ENCODE data around the gene PROSER3. TPM values are rescaled to one million over a fixed set of nuclear protein-coding genes. Genes with fewer than 3 reads are reported as not detected.

Gene PROSER3
- total and polyA plus RNA-seq, 2 of the 4 experiments (the other 2 are of a cell fraction): 5.4 to 21.8 TPM

GRCh38 chr19:35801828-35802227 is 43.9 kb downstream of the PROSER3 start:
- no peaks in the 10 kb centered on the region for H3K36me3 ChIP-seq (ENCODE audit: control insufficient read depth, insufficient read depth, low read length)
- in situ Hi-C loops (cut with MboI; ENCODE audit: low sequenced_read_pairs): no loop called here
- no peak overlapping the region for H3K23ac ChIP-seq (ENCODE audit: low read depth, low read length)
- peaks cover 26% of the 10 kb centered on the region for H3K27me3 ChIP-seq (ENCODE audit: control insufficient read depth, insufficient read depth, low read length)
- BruUV-seq (replicated peaks): no TSS peak
- ChIA-PET CTCF (interaction anchor here (0.5 kb wide), 1 partner anchor 141 kb away, joined by 3 read pairs; no protein-coding TSS in a partner anchor), POLR2A (ENCODE audit: unreplicated experiment) (no interaction called here)
- H2BK20ac ChIP-seq (ENCODE audit: low read depth, low read length): no peak overlapping the region
- intact Hi-C loops (cut with micrococcal nuclease): loop anchor here (2.0 kb wide), 1 partner anchor 51 kb away; the partner anchor contains the start of gene NPHS1
- H3K14ac ChIP-seq (replicated peaks; ENCODE audit: low read depth, low read length): no peak overlapping the region
- TF ChIP-seq FOS (IDR thresholded peaks at IDR 0.05; ENCODE audit: low read depth, low read length) (no peak), NFE2L2 (IDR thresholded peaks at IDR 0.05; ENCODE audit: low read depth, low read length) (no peak), MAZ (IDR thresholded peaks at IDR 0.05; ENCODE audit: borderline replicate concordance, low read depth, low read length) (no peak), SMC3 (IDR thresholded peaks at IDR 0.05; ENCODE audit: low read depth, low read length) (no peak), RCOR1 (IDR thresholded peaks at IDR 0.05; ENCODE audit: insufficient replicate concordance, low read length) (no peak), POLR2A (IDR thresholded peaks at IDR 0.05; ENCODE audit: low read depth, low read length) (no peak), CEBPB (IDR thresholded peaks at IDR 0.05; ENCODE audit: low read depth, low read length) (no peak), RFX5 (IDR thresholded peaks at IDR 0.05; ENCODE audit: low read depth, low read length) (no peak), RAD21 (IDR thresholded peaks at IDR 0.05; ENCODE audit: low read length) (no peak), CTCF (conservative IDR thresholded peaks at IDR 0.05; ENCODE audit: low read depth, low read length) (no peak), CHD1 (IDR thresholded peaks at IDR 0.05; ENCODE audit: low read depth, low read length) (no peak), ELK1 (IDR thresholded peaks at IDR 0.05; ENCODE audit: borderline replicate concordance, low read depth, low read length) (no peak), MXI1 (IDR thresholded peaks at IDR 0.05; ENCODE audit: borderline replicate concordance, low read depth, low read length) (no peak), BHLHE40 (IDR thresholded peaks at IDR 0.05; ENCODE audit: low read depth, low read length) (no peak)
- no CpG with 5 or more reads among the region's 3 CpGs for WGBS, 2 experiments (ENCODE audit: extremely low coverage in 2 of 2, insufficient read length in 1 of 2)
- no peak overlapping the region for H3K27ac ChIP-seq (ENCODE audit: insufficient read depth, low read length)
- H2AK9ac ChIP-seq (replicated peaks; ENCODE audit: low read depth, low read length, poor library complexity): no peak overlapping the region
- dilution Hi-C loops (cut with HindIII; ENCODE audit: low sequenced_read_pairs, unreplicated experiment): no loop called here
- H4K20me1 ChIP-seq (ENCODE audit: insufficient read depth, low read length): no peaks in the 10 kb centered on the region
- no peak overlapping the region for H2AFZ ChIP-seq (replicated peaks; ENCODE audit: low read length, poor library complexity)
- H4K91ac ChIP-seq (ENCODE audit: insufficient read depth, low read depth, low read length): no peak overlapping the region
- no peak overlapping the region for H4K5ac ChIP-seq (ENCODE audit: low read depth, low read length)
- H3K18ac ChIP-seq (ENCODE audit: low read depth, low read length): no peak overlapping the region
- H3K4me3 ChIP-seq (ENCODE audit: insufficient read depth, low read depth, low read length): no peak overlapping the region
- H3K79me1 ChIP-seq (ENCODE audit: low read depth in 1 of 2, low read length in 2 of 2): no peaks in the 10 kb centered on the region
- no peak overlapping the region for H2BK5ac ChIP-seq (ENCODE audit: low read depth, low read length, poor library complexity, severe bottlenecking)
- H3K4ac ChIP-seq (ENCODE audit: low read depth, low read length): no peak overlapping the region
- no peak overlapping the region for H3K4me2 ChIP-seq (ENCODE audit: low read depth, low read length)
- no peaks in the 10 kb centered on the region for H3K4me1 ChIP-seq (ENCODE audit: control insufficient read depth, insufficient read depth, low read length)
- H4K8ac ChIP-seq (ENCODE audit: low read depth in 2 of 2, low read length in 2 of 2): no peak overlapping the region
- H2BK15ac ChIP-seq (ENCODE audit: low read depth, low read length): no peak overlapping the region
- H3K9me1 ChIP-seq (ENCODE audit: insufficient read depth, low read length): no peaks in the 10 kb centered on the region
- no peak for ATAC-seq (ENCODE audit: low read depth)
- H3K9ac ChIP-seq (ENCODE audit: low read depth, low read length): no peak overlapping the region
- H3K56ac ChIP-seq (ENCODE audit: extremely low read depth, insufficient read depth, low read length): no peak overlapping the region
- no peak overlapping the region for H2AK5ac ChIP-seq (ENCODE audit: low read depth, low read length)
- no peak for DNase-seq
- H2BK120ac ChIP-seq (ENCODE audit: low read depth, low read length): no peak overlapping the region
- no peaks in the 10 kb centered on the region for H3K9me3 ChIP-seq (ENCODE audit: control insufficient read depth, insufficient read depth, low read length)

Data from IMR-90 (cell line).